Muscle layer of colon (tissue), 2 donors: Measurements from ENCODE around the gene KIF26A.
"Not testable (repeated sequence)": the region's sequence is repeated elsewhere in the genome, so short reads cannot be mapped to it uniquely, and the experiment has no call there.

Experiments
- H3K27ac ChIP-seq: one replicate; pipeline ENCODE4 v1.7.0; 2013; ENCODE audit warnings: low read depth, mild to moderate bottlenecking, low read length, moderate library complexity
- H3K27me3 ChIP-seq, 2 donors: one replicate each; pipeline ENCODE4 v1.7.0; 2013; ENCODE audit warnings: low read length in 2 of 2, mild to moderate bottlenecking in 2 of 2; ENCODE audit not compliant: insufficient read depth in 2 of 2, control insufficient read depth in 1 of 2
- H3K36me3 ChIP-seq: one replicate; pipeline ENCODE4 v1.7.0; 2013; ENCODE audit warnings: mild to moderate bottlenecking, low read length; ENCODE audit not compliant: insufficient read depth
- H3K4me1 ChIP-seq: one replicate; pipeline ENCODE4 v1.7.0; 2013; ENCODE audit warnings: mild to moderate bottlenecking, low read length; ENCODE audit not compliant: insufficient read depth
- H3K4me3 ChIP-seq, 2 donors: one replicate each; pipeline ENCODE4 v1.7.0; 2013; ENCODE audit warnings: low read length in 2 of 2, low read depth in 1 of 2, mild to moderate bottlenecking in 1 of 2, moderate library complexity in 1 of 2
- H3K9ac ChIP-seq: one replicate; pipeline ENCODE4 v1.7.0; 2013; ENCODE audit warnings: low read length
- H3K9me3 ChIP-seq: one replicate; pipeline ENCODE4 v1.7.0; 2013; ENCODE audit warnings: mild to moderate bottlenecking, low read length
- donor health status: abdominal sarcoma.
- donor health status: Adenocarcinoma of cecum.

Gene KIF26A

GRCh38 chr14:104151566-104152245 lies 13.3 kb downstream of the KIF26A start:
- peaks cover 6% of the 10 kb centered on the region for H3K4me1 ChIP-seq

GRCh38 chr14:104152246-104152575 lies 13.8 kb downstream of the KIF26A start:
- Histone ChIP-seq H3K4me3 (no peak overlapping the region), H3K4me1 (peaks cover 6% of the 10 kb centered on the region), H3K27me3 (no peaks in the 10 kb centered on the region), H3K9ac (no peak overlapping the region), H3K36me3 (no peaks in the 10 kb centered on the region), H3K9me3 (no peaks in the 10 kb centered on the region), H3K27ac (no peak overlapping the region)

More at GRCh38 chr14:104151566-104152245, 13.3 kb downstream of the KIF26A start:
- Histone ChIP-seq H3K27ac (no peak overlapping the region), H3K9me3 (no peaks in the 10 kb centered on the region), H3K27me3 (no peaks in the 10 kb centered on the region), H3K9ac (no peak overlapping the region), H3K36me3 (no peaks in the 10 kb centered on the region), H3K4me3 (no peak overlapping the region)

- H3K36me3 ChIP-seq: no peaks in the 10 kb centered on the region
- H3K27ac ChIP-seq: no peak overlapping the region
- H3K4me3 ChIP-seq: no peak overlapping the region
- no peaks in the 10 kb centered on the region for H3K9me3 ChIP-seq
- H3K27me3 ChIP-seq: no peaks in the 10 kb centered on the region
- H3K4me1 ChIP-seq: peaks cover 6% of the 10 kb centered on the region
- no peak overlapping the region for H3K9ac ChIP-seq
Measured at GRCh38 chr14:104152686-104153393, 14.5 kb downstream of the KIF26A start.

GRCh38 chr14:104153394-104153755 lies 15.0 kb downstream of the KIF26A start:
- H3K4me1 ChIP-seq, H3K9me3 ChIP-seq, H3K27ac ChIP-seq, H3K36me3 ChIP-seq, H3K27me3 ChIP-seq, H3K9ac ChIP-seq, H3K4me3 ChIP-seq: not testable (repeated sequence)

GRCh38 chr14:104154246-104154645 lies 15.9 kb downstream of the KIF26A start:
- Histone ChIP-seq H3K27me3 (no peaks in the 10 kb centered on the region), H3K4me3 (no peak overlapping the region), H3K36me3 (no peaks in the 10 kb centered on the region)

GRCh38 chr14:104155513-104155912 lies 17.1 kb downstream of the KIF26A start:
- Histone ChIP-seq H3K36me3 (no peaks in the 10 kb centered on the region), H3K27ac (no peak overlapping the region), H3K9ac (no peak overlapping the region), H3K9me3 (no peaks in the 10 kb centered on the region), H3K27me3 (no peaks in the 10 kb centered on the region), H3K4me1 (peaks cover 2% of the 10 kb centered on the region), H3K4me3 (no peak overlapping the region)

More at GRCh38 chr14:104154246-104154645, 15.9 kb downstream of the KIF26A start:
- no peaks in the 10 kb centered on the region for H3K9me3 ChIP-seq
- H3K27ac ChIP-seq: no peak overlapping the region
- H3K4me1 ChIP-seq: peaks cover 6% of the 10 kb centered on the region
- H3K9ac ChIP-seq: no peak overlapping the region

GRCh38 chr14:104156142-104156541 lies 17.8 kb downstream of the KIF26A start:
- Histone ChIP-seq H3K9ac (no peak overlapping the region), H3K9me3 (no peaks in the 10 kb centered on the region), H3K4me3 (no peak overlapping the region), H3K36me3 (no peaks in the 10 kb centered on the region), H3K4me1 (no peaks in the 10 kb centered on the region), H3K27ac (no peak overlapping the region), H3K27me3 (no peaks in the 10 kb centered on the region)

GRCh38 chr14:104157016-104157928 lies 18.9 kb downstream of the KIF26A start:
- Histone ChIP-seq H3K36me3 (no peaks in the 10 kb centered on the region), H3K27me3 (no peaks in the 10 kb centered on the region), H3K4me1 (no peaks in the 10 kb centered on the region), H3K9ac (no peak overlapping the region), H3K4me3 (no peak overlapping the region), H3K27ac (no peak overlapping the region), H3K9me3 (no peaks in the 10 kb centered on the region)

GRCh38 chr14:104158827-104159798 lies 20.7 kb downstream of the KIF26A start:
- H3K9me3 ChIP-seq: no peaks in the 10 kb centered on the region
- H3K27ac ChIP-seq: no peak overlapping the region
- H3K36me3 ChIP-seq: no peaks in the 10 kb centered on the region
- H3K4me1 ChIP-seq: no peaks in the 10 kb centered on the region
- no peak overlapping the region for H3K9ac ChIP-seq
- no peaks in the 10 kb centered on the region for H3K27me3 ChIP-seq
- H3K4me3 ChIP-seq: no peak overlapping the region

- no peaks in the 10 kb centered on the region for H3K4me1 ChIP-seq
- H3K9ac ChIP-seq: no peak overlapping the region
- no peaks in the 10 kb centered on the region for H3K27me3 ChIP-seq
- no peak overlapping the region for H3K27ac ChIP-seq
- no peaks in the 10 kb centered on the region for H3K9me3 ChIP-seq
- no peaks in the 10 kb centered on the region for H3K36me3 ChIP-seq
- H3K4me3 ChIP-seq: no peak overlapping the region
Measured at GRCh38 chr14:104159990-104160389, 21.6 kb downstream of the KIF26A start.
